Suprapubic skin (tissue), 2 donors: ENCODE results near the gene CAMTA2.

Experiments
- EP300 ChIP-seq: sonication (generic); formaldehyde crosslinking; IDR thresholded peaks from one replicate; pipeline ENCODE4 v1.6.1; 2017; ENCODE audit warnings: antibody characterized with exemption
- POLR2A ChIP-seq, 2 donors: fragments of 450-650 bp; IDR thresholded peaks; one replicate each; pipeline ENCODE4 v1.6.1; 2017; ENCODE audit warnings: antibody characterized with exemption in 2 of 2, mild to moderate bottlenecking in 2 of 2, moderate library complexity in 2 of 2

DNA sequence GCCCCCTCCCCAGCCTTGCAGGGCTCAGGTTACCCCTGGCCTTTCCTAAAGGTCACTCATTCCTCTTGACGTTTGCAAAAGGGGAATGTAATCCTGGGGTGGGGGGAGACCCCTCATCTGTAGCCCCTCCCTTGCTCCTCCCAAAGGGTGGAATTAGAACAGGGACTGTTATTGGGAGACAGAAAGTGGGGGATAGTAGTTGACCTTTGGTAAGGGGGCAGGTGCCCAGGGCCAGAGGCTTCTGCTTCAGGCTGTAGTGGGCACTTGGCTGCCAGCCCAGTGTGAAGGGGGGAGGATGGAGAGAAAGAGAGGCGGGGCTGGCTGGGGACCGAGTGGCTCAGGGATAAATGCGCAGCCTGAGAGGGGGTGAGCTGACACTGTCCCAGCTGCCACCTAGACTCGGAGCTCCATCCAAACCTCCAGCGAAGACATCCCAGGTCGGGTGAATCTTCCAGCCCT lies 36.7 kb downstream of the CAMTA2 start, which contains the start of gene ENO3:
- TF ChIP-seq POLR2A (IDR thresholded peaks at IDR 0.05) (no peak), EP300 (no peak)
